NCI-H1105 (cell line): ENCODE results near the gene CCDC201.
"Not testable (repeated sequence)": the region's sequence is repeated elsewhere in the genome, so short reads cannot be mapped to it uniquely, and the experiment has no call there.

Experiments
- DNase-seq: peaks from one replicate; lab custom pipeline; 2025; lab: John Stamatoyannopoulos, UW

The CCDC201 gene

GRCh38 chr7:45817016-45817415 is 55.9 kb downstream of the CCDC201 start:
- not testable (repeated sequence) for DNase-seq

GRCh38 chr7:45814216-45815118 is 58.4 kb downstream of the CCDC201 start:
- DNase-seq: not testable (repeated sequence)

- not testable (repeated sequence) for DNase-seq
Observed at GRCh38 chr7:45813771-45814170, 59.1 kb downstream of the CCDC201 start.

- DNase-seq: no peak
Observed at GRCh38 chr7:45812946-45813345, 59.9 kb downstream of the CCDC201 start.

- not testable (repeated sequence) for DNase-seq
Observed at GRCh38 chr7:45811652-45812234, 61.1 kb downstream of the CCDC201 start.

GRCh38 chr7:45810451-45811005 is 62.4 kb downstream of the CCDC201 start:
- not testable (repeated sequence) for DNase-seq
